ENCODE measurements around the gene GP9. TPM values are rescaled to one million over a fixed set of nuclear protein-coding genes. Genes with fewer than 3 reads are reported as not detected.

GP9 gene
- polyA plus RNA-seq, 1 of the 3 experiments (the other 2 are of a cell fraction): not detected

GRCh38 chr3:129023909-129024308, 36.7 kb upstream of the GP9 start:
- peaks cover 4% of the 10 kb centered on the region for H3F3A ChIP-seq (replicated peaks; ENCODE audit: insufficient read depth)
- DNase-seq: no peak
- H3K79me2 ChIP-seq (ENCODE audit: insufficient read depth): no peaks in the 10 kb centered on the region
- H3K4me2 ChIP-seq: no peak overlapping the region
- H3K27me3 ChIP-seq (ENCODE audit: insufficient read depth): no peaks in the 10 kb centered on the region; the same call in 1 of the 2 replicates
- TF ChIP-seq RAD21 (IDR thresholded peaks at IDR 0.05; ENCODE audit: low read length) (peak; percentile 21; the same call in 1 of the 2 replicates), USF1 (IDR thresholded peaks at IDR 0.05; ENCODE audit: borderline replicate concordance, low read depth) (no peak), GATA2 (CRISPR knock-in tag; IDR thresholded peaks at IDR 0.05) (no peak), MXI1 (IDR thresholded peaks at IDR 0.05; ENCODE audit: low read depth, low read length) (no peak), CTCF (IDR thresholded peaks at IDR 0.05) (no peak; the same call in 1 of the 2 replicates), MAX (IDR thresholded peaks at IDR 0.05; ENCODE audit: low read depth) (no peak)
- H3K36me3 ChIP-seq (replicated peaks in 1 of 2; ENCODE audit: control insufficient read depth in 1 of 2, insufficient read depth in 2 of 2, low read length in 1 of 2): no peaks in the 10 kb centered on the region
- no peaks in the 10 kb centered on the region for H3K9me2 ChIP-seq
- no peak overlapping the region for H3K4me3 ChIP-seq (ENCODE audit: low read depth in 2 of 2, low read length in 1 of 2)
- H3K4me1 ChIP-seq (ENCODE audit: control insufficient read depth in 1 of 2, insufficient read depth in 2 of 2, low read depth in 1 of 2, low read length in 1 of 2): peaks cover 0 to 14% of the 10 kb centered on the region in 2 experiments; a peak in 1 of 4 replicates
- no peak overlapping the region for H2AFZ ChIP-seq (ENCODE audit: low read depth)
- 48% methylated on average over 2 of the region's 2 CpGs for WGBS (ENCODE audit: low lambda C conversion rate)
- no peak overlapping the region for H3K9ac ChIP-seq
- no peak overlapping the region for H3K27ac ChIP-seq (ENCODE audit: low read depth in 2 of 2, low read length in 1 of 2)
- POLR2A ChIA-PET: no interaction called here
- H4K20me1 ChIP-seq (ENCODE audit: insufficient read depth): no peaks in the 10 kb centered on the region
- H3K9me3 ChIP-seq: no peaks in the 10 kb centered on the region
- CTCF ChIA-PET: interaction anchor here (0.6 to 4.7 kb wide), 3 partner anchors 29 to 97 kb away, joined by 3 to 25 read pairs (median 4); partner anchors contain the start of gene RAB43

- H3K79me2 ChIP-seq (ENCODE audit: insufficient read depth): no peaks in the 10 kb centered on the region
- peaks cover 0 to 14% of the 10 kb centered on the region in 2 experiments; a peak in 1 of 4 replicates for H3K4me1 ChIP-seq (ENCODE audit: control insufficient read depth in 1 of 2, insufficient read depth in 2 of 2, low read depth in 1 of 2, low read length in 1 of 2)
- H3K36me3 ChIP-seq (replicated peaks in 1 of 2; ENCODE audit: control insufficient read depth in 1 of 2, insufficient read depth in 2 of 2, low read length in 1 of 2): no peaks in the 10 kb centered on the region
- TF ChIP-seq MAX (IDR thresholded peaks at IDR 0.05; ENCODE audit: low read depth): no peak
- TF ChIP-seq TAF1 (IDR thresholded peaks at IDR 0.05; ENCODE audit: borderline replicate concordance, low read depth, low read length): no peak
- TF ChIP-seq FOXM1 (IDR thresholded peaks at IDR 0.05; ENCODE audit: low read depth): no peak
- no peak for TF ChIP-seq JUND (IDR thresholded peaks at IDR 0.05)
- TF ChIP-seq ELF1 (IDR thresholded peaks at IDR 0.05): no peak
- no peak overlapping the region for H2AFZ ChIP-seq (ENCODE audit: low read depth)
- no peaks in the 10 kb centered on the region for H3K9me2 ChIP-seq
- no peak overlapping the region for H3K27ac ChIP-seq (ENCODE audit: low read depth in 2 of 2, low read length in 1 of 2)
- peaks cover 4% of the 10 kb centered on the region for H3F3A ChIP-seq (replicated peaks; ENCODE audit: insufficient read depth)
- no peak overlapping the region for H3K4me2 ChIP-seq
- no peaks in the 10 kb centered on the region for H3K9me3 ChIP-seq
- no peak for DNase-seq
- ChIA-PET POLR2A (no interaction called here), CTCF (interaction anchor here (1.2 to 4.4 kb wide), 4 partner anchors 12 to 137 kb away, joined by 3 to 37 read pairs (median 15); no protein-coding TSS in a partner anchor)
- no peaks in the 10 kb centered on the region for H4K20me1 ChIP-seq (ENCODE audit: insufficient read depth)
- no peak overlapping the region for H3K9ac ChIP-seq
- no peaks in the 10 kb centered on the region; the same call in 1 of the 2 replicates for H3K27me3 ChIP-seq (ENCODE audit: insufficient read depth)
- WGBS (ENCODE audit: low lambda C conversion rate): 87% methylated on average over 14 of the region's 15 CpGs
- H3K4me3 ChIP-seq (ENCODE audit: low read depth in 2 of 2, low read length in 1 of 2): no peak overlapping the region
These were observed 35.5 kb upstream of the GP9 start for GRCh38 chr3:129025108-129025507.
